SJSA1 (cell line): ENCODE results near the gene MIEF2. TPM values are rescaled to one million over a fixed set of nuclear protein-coding genes. Genes with fewer than 3 reads are reported as not detected.

Experiments
- DNase-seq, 2 experiments: peaks; one replicate each; pipeline ENCODE4 v3.0.0-alpha.2; 2015 to 2020; ENCODE audit warnings: low spot score in 2 of 2, low read depth in 1 of 2
- H3K27ac ChIP-seq: fragments of 250-450 bp; sonication (Bioruptor Pico); 2 replicates; pipeline ENCODE4 v1.5.1; 2020; ENCODE audit warnings: mild to moderate bottlenecking, moderate library complexity
- H3K27me3 ChIP-seq: fragments of 250-450 bp; sonication (Bioruptor Pico); replicated peaks from 2 replicates; pipeline ENCODE4 v1.5.1; 2020; ENCODE audit warnings: mild to moderate bottlenecking, moderate library complexity
- H3K36me3 ChIP-seq: fragments of 250-450 bp; sonication (Bioruptor Pico); 2 replicates; pipeline ENCODE4 v1.5.1; 2020; ENCODE audit warnings: mild to moderate bottlenecking
- H3K4me1 ChIP-seq: fragments of 250-450 bp; sonication (Bioruptor Pico); replicated peaks from 2 replicates; pipeline ENCODE4 v1.6.1; 2021; ENCODE audit warnings: mild to moderate bottlenecking
- H3K4me3 ChIP-seq: fragments of 250-450 bp; sonication (Bioruptor Pico); 2 replicates; pipeline ENCODE4 v1.5.1; 2020; ENCODE audit warnings: mild to moderate bottlenecking
- H3K9me3 ChIP-seq: fragments of 250-450 bp; sonication (Bioruptor Pico); replicated peaks from 2 replicates; pipeline ENCODE4 v1.5.1; 2020; ENCODE audit warnings: mild to moderate bottlenecking
- total RNA-seq: library from RNA; depleted of rRNA; stranded (reverse); fragments of >200 nt; shearing (Covaris generic); gene quantifications from 2 replicates; pipeline ENCODE4 v1.2.3, GENCODE V29; 2014

The MIEF2 gene
- total RNA-seq, 1 experiment from 2014 or later, result 5.3 TPM

GRCh38 chr17:18246109-18246725 lies 14.2 kb upstream of the MIEF2 start:
- Histone ChIP-seq H3K9me3 (no peaks in the 10 kb centered on the region), H3K27ac (no peak overlapping the region), H3K4me3 (no peak overlapping the region), H3K27me3 (no peaks in the 10 kb centered on the region), H3K4me1 (no peaks in the 10 kb centered on the region), H3K36me3 (peaks cover 78% of the 10 kb centered on the region)
- DNase-seq, result no peak

GRCh38 chr17:18246880-18247612 lies 13.4 kb upstream of the MIEF2 start:
- Histone ChIP-seq H3K36me3 (peaks cover 85% of the 10 kb centered on the region), H3K27ac (no peak overlapping the region), H3K4me1 (no peaks in the 10 kb centered on the region), H3K9me3 (no peaks in the 10 kb centered on the region), H3K27me3 (no peaks in the 10 kb centered on the region), H3K4me3 (no peak overlapping the region)
- DNase-seq, result peak in 1 of 2 experiments; percentile 59

GRCh38 chr17:18247613-18248001 lies 12.9 kb upstream of the MIEF2 start:
- no peaks in the 10 kb centered on the region for H3K9me3 ChIP-seq
- no peaks in the 10 kb centered on the region for H3K4me1 ChIP-seq
- no peak overlapping the region for H3K4me3 ChIP-seq
- H3K27ac ChIP-seq, result no peak overlapping the region
- H3K27me3 ChIP-seq, result no peaks in the 10 kb centered on the region
- peaks cover 86% of the 10 kb centered on the region for H3K36me3 ChIP-seq
- DNase-seq, result no peak

- no peak overlapping the region for H3K4me3 ChIP-seq
- H3K27me3 ChIP-seq, result no peaks in the 10 kb centered on the region
- H3K4me1 ChIP-seq, result no peaks in the 10 kb centered on the region
- no peaks in the 10 kb centered on the region for H3K9me3 ChIP-seq
- peaks cover 89% of the 10 kb centered on the region for H3K36me3 ChIP-seq
- no peak overlapping the region for H3K27ac ChIP-seq
- DNase-seq, result peak; percentile 45 to 66
Measured at GRCh38 chr17:18248300-18248731, 12.1 kb upstream of the MIEF2 start.

GRCh38 chr17:18248811-18249210 lies 11.7 kb upstream of the MIEF2 start:
- no peaks in the 10 kb centered on the region for H3K27me3 ChIP-seq
- H3K4me1 ChIP-seq, result no peaks in the 10 kb centered on the region
- H3K4me3 ChIP-seq, result no peak overlapping the region
- no peak for DNase-seq
- peaks cover 89% of the 10 kb centered on the region for H3K36me3 ChIP-seq
- no peaks in the 10 kb centered on the region for H3K9me3 ChIP-seq
- no peak overlapping the region for H3K27ac ChIP-seq

- Histone ChIP-seq H3K27ac (no peak overlapping the region), H3K9me3 (no peaks in the 10 kb centered on the region), H3K4me1 (no peaks in the 10 kb centered on the region), H3K4me3 (no peak overlapping the region), H3K36me3 (peaks cover 96% of the 10 kb centered on the region), H3K27me3 (no peaks in the 10 kb centered on the region)
- DNase-seq, result no peak
Measured at GRCh38 chr17:18250259-18250658, 10.2 kb upstream of the MIEF2 start.

- Histone ChIP-seq H3K9me3 (no peaks in the 10 kb centered on the region), H3K4me3 (no peak overlapping the region), H3K4me1 (no peaks in the 10 kb centered on the region), H3K27me3 (no peaks in the 10 kb centered on the region), H3K27ac (no peak overlapping the region), H3K36me3 (peaks cover 96% of the 10 kb centered on the region)
- no peak for DNase-seq
Measured at GRCh38 chr17:18250708-18251107, 9.8 kb upstream of the MIEF2 start.

GRCh38 chr17:18251204-18251603 lies 9.3 kb upstream of the MIEF2 start:
- Histone ChIP-seq H3K27me3 (no peaks in the 10 kb centered on the region), H3K4me1 (no peaks in the 10 kb centered on the region), H3K9me3 (no peaks in the 10 kb centered on the region), H3K4me3 (no peak overlapping the region), H3K27ac (no peak overlapping the region), H3K36me3 (peaks cover 96% of the 10 kb centered on the region)
- no peak for DNase-seq

- no peak for DNase-seq
- H3K36me3 ChIP-seq, result peaks cover 98% of the 10 kb centered on the region
- no peaks in the 10 kb centered on the region for H3K9me3 ChIP-seq
- H3K27ac ChIP-seq, result no peak overlapping the region
- H3K4me1 ChIP-seq, result peaks cover 5% of the 10 kb centered on the region
- no peaks in the 10 kb centered on the region for H3K27me3 ChIP-seq
- H3K4me3 ChIP-seq, result no peak overlapping the region
Measured at GRCh38 chr17:18252160-18252559, 8.3 kb upstream of the MIEF2 start.

- Histone ChIP-seq H3K4me3 (no peak overlapping the region), H3K36me3 (peaks cover 98% of the 10 kb centered on the region), H3K27ac (no peak overlapping the region), H3K4me1 (peaks cover 12% of the 10 kb centered on the region), H3K9me3 (no peaks in the 10 kb centered on the region), H3K27me3 (no peaks in the 10 kb centered on the region)
- DNase-seq, result no peak
Measured at GRCh38 chr17:18253187-18253884, 7.1 kb upstream of the MIEF2 start.

GRCh38 chr17:18253947-18254821 lies 6.3 kb upstream of the MIEF2 start:
- H3K36me3 ChIP-seq, result peaks cover 95% of the 10 kb centered on the region
- H3K9me3 ChIP-seq, result no peaks in the 10 kb centered on the region
- no peak for DNase-seq
- H3K4me3 ChIP-seq, result no peak overlapping the region
- no peaks in the 10 kb centered on the region for H3K27me3 ChIP-seq
- peaks cover 19% of the 10 kb centered on the region for H3K4me1 ChIP-seq
- no peak overlapping the region for H3K27ac ChIP-seq

- peaks cover 88% of the 10 kb centered on the region for H3K36me3 ChIP-seq
- H3K27ac ChIP-seq, result no peak overlapping the region
- no peaks in the 10 kb centered on the region for H3K9me3 ChIP-seq
- H3K27me3 ChIP-seq, result no peaks in the 10 kb centered on the region
- no peak overlapping the region for H3K4me3 ChIP-seq
- peaks cover 26% of the 10 kb centered on the region for H3K4me1 ChIP-seq
- no peak for DNase-seq
Measured at GRCh38 chr17:18254888-18255649, 5.4 kb upstream of the MIEF2 start.

GRCh38 chr17:18256351-18256750 lies 4.1 kb upstream of the MIEF2 start:
- Histone ChIP-seq H3K4me1 (peaks cover 31% of the 10 kb centered on the region), H3K4me3 (no peak overlapping the region), H3K27ac (no peak overlapping the region), H3K27me3 (no peaks in the 10 kb centered on the region), H3K36me3 (peaks cover 75% of the 10 kb centered on the region), H3K9me3 (no peaks in the 10 kb centered on the region)
- DNase-seq, result no peak
